NB4 (cell line): ENCODE data around the gene PPAT.

Experiments
- CTCF ChIP-seq: IDR thresholded peaks from one replicate; pipeline ENCODE4 v1.5.1; 2012; ENCODE audit warnings: low read depth, low read length
- MAX ChIP-seq: IDR thresholded peaks from 2 replicates; pipeline ENCODE4 v1.6.1; 2011; ENCODE audit warnings: low read depth, low read length
- MYC ChIP-seq: IDR thresholded peaks from 2 replicates; pipeline ENCODE4 v1.6.1; 2011; ENCODE audit warnings: low read depth, low read length
- POLR2A ChIP-seq: IDR thresholded peaks from 2 replicates; pipeline ENCODE4 v1.6.1; 2011; ENCODE audit warnings: mild to moderate bottlenecking; ENCODE audit not compliant: insufficient read length; ENCODE audit errors: extremely low read depth

GRCh38 chr4:56438766-56439165, 3.4 kb upstream of the PPAT start:
- TF ChIP-seq CTCF (no peak), POLR2A (no peak), MAX (no peak), MYC (no peak)
